Suppressor macrophage (primary cell): ENCODE measurements around the gene LRRK1.
A peak's percentile ranks its signal among the peaks of the same experiment; 100 is the strongest.

Experiments
- DNase-seq, 4 experiments: peaks; one replicate each; pipeline ENCODE4 v3.0.0-alpha.2; 2020 to 2022

The LRRK1 gene

GRCh38 chr15:101114166-101114565, 195.0 kb downstream of the LRRK1 start:
- DNase-seq, result no peak

- no peak for DNase-seq
These were observed 195.5 kb downstream of the LRRK1 start for GRCh38 chr15:101114610-101115009.

GRCh38 chr15:101115393-101115785, 196.2 kb downstream of the LRRK1 start:
- no peak for DNase-seq

- peak; percentile 86 to 94 (median 92) for DNase-seq
These were observed 196.9 kb downstream of the LRRK1 start for GRCh38 chr15:101115786-101116680.

- DNase-seq, result no peak
These were observed 197.5 kb downstream of the LRRK1 start for GRCh38 chr15:101116681-101116976.

- no peak for DNase-seq
These were observed 199.0 kb downstream of the LRRK1 start for GRCh38 chr15:101118116-101118515.

GRCh38 chr15:101118615-101119014, 199.5 kb downstream of the LRRK1 start:
- DNase-seq, result no peak

- DNase-seq, result no peak
These were observed 200.0 kb downstream of the LRRK1 start for GRCh38 chr15:101119181-101119580.
